ENCODE measurements around the gene SPTB.

- no peak for TF ChIP-seq EZH2phosphoT487 (IDR thresholded peaks at IDR 0.05; ENCODE audit: low read depth)
- TF ChIP-seq, protein P1, sequence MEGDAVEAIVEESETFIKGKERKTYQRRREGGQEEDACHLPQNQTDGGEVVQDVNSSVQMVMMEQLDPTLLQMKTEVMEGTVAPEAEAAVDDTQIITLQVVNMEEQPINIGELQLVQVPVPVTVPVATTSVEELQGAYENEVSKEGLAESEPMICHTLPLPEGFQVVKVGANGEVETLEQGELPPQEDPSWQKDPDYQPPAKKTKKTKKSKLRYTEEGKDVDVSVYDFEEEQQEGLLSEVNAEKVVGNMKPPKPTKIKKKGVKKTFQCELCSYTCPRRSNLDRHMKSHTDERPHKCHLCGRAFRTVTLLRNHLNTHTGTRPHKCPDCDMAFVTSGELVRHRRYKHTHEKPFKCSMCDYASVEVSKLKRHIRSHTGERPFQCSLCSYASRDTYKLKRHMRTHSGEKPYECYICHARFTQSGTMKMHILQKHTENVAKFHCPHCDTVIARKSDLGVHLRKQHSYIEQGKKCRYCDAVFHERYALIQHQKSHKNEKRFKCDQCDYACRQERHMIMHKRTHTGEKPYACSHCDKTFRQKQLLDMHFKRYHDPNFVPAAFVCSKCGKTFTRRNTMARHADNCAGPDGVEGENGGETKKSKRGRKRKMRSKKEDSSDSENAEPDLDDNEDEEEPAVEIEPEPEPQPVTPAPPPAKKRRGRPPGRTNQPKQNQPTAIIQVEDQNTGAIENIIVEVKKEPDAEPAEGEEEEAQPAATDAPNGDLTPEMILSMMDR (IDR thresholded peaks at IDR 0.05; ENCODE audit: low read depth, low read length), result no peak
Measured at GRCh38 chr14:64708148-64709004, 171.3 kb downstream of the SPTB start.
